Measurements from ENCODE around the gene SASS6. TPM values are rescaled to one million over a fixed set of nuclear protein-coding genes. Genes with fewer than 3 reads are reported as not detected.

SASS6 gene
- total RNA-seq, result 1 to 10 TPM; 1.6 to 2.1 TPM

DNA sequence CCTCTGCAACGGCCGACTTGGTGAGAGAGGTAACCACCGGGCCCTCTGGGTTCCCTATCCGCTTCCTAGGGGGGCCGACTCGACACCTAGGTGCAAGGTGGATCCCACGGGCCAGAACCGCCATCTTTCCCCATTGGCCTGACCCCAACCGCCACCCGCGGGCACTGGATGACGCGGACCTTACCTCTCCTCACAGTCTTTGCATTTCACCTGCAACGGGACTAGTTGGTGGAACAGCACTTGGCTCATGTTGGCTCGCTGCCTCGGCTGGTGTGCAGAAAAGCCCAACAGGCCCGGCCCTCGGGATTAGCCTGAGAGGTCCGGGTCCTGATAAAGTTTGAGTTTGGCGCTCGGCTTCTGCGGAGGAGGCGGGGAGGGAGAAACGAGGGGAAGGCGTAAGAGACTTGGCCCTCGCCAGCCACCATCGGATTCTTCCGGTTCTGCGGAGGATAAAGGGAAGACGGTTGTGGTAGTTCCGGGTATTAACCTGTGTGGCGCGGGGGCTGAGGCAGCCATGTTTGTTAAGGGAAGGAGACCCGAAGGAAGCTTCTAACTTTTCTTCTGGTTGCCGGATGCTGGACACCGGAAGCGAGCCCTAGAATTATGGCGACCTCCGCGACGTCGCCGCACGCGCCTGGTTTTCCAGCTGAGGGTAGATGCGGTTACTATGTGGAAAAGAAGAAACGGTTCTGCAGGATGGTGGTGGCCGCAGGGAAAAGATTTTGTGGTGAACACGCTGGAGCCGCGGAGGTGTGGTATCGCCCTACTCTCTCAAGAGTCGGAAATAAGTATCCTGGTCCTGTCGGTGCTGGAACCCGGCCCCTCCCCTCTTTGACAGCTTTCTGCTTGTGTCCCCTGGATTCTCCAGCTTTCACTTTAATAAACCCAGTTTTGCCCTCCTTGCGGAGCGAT, at the start of gene SASS6, which contains the start of gene TRMT13:
TSS of gene SASS6 (minus strand) at position 365 of the 912 bp plus-strand sequence. CDS start at position 249, 116 bp downstream.
TSS of gene TRMT13 (plus strand) at position 598 of the 912 bp plus-strand sequence. CDS start at position 604, 6 bp downstream.
- peak within 1 kb of the TSS; percentile 61 to 88 for H3K4me3 ChIP-seq
- peaks cover 23% of the 10 kb centered on the region for H3K4me1 ChIP-seq
- WGBS, 2 donors, result 0% methylated on average over 36 to 57 of the region's 57 CpGs
- ATAC-seq (peak; percentile 99), DNase-seq (peak; percentile 94 to 98 (median 96))
- H3K9me3 ChIP-seq, result no peaks in the 10 kb centered on the region
- intact Hi-C loops (cut with DNase I), result loop anchor here (10.0 kb wide), 1 partner anchor 142 kb away; no protein-coding TSS in a partner anchor
- H3K27me3 ChIP-seq, result no peaks in the 10 kb centered on the region
- TF ChIP-seq, protein P1, sequence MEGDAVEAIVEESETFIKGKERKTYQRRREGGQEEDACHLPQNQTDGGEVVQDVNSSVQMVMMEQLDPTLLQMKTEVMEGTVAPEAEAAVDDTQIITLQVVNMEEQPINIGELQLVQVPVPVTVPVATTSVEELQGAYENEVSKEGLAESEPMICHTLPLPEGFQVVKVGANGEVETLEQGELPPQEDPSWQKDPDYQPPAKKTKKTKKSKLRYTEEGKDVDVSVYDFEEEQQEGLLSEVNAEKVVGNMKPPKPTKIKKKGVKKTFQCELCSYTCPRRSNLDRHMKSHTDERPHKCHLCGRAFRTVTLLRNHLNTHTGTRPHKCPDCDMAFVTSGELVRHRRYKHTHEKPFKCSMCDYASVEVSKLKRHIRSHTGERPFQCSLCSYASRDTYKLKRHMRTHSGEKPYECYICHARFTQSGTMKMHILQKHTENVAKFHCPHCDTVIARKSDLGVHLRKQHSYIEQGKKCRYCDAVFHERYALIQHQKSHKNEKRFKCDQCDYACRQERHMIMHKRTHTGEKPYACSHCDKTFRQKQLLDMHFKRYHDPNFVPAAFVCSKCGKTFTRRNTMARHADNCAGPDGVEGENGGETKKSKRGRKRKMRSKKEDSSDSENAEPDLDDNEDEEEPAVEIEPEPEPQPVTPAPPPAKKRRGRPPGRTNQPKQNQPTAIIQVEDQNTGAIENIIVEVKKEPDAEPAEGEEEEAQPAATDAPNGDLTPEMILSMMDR (IDR thresholded peaks at IDR 0.05), result peak in 3 of 7 experiments; percentile 21 to 41 (median 36)
- TF ChIP-seq POLR2A (IDR thresholded peaks at IDR 0.05), result peak in 2 of 3 donors; percentile 56 to 63
- H3K27ac ChIP-seq, result peak within 1 kb of the TSS in 3 of 4 donors; percentile 55 to 78 (median 71)
- H3K36me3 ChIP-seq (replicated peaks in 1 of 2; ENCODE audit: insufficient read depth in 1 of 2, low read depth in 2 of 2), result peaks cover 2 to 8% of the 10 kb centered on the region in 2 donors

GRCh38 chr1:100178091-100178490, 45.4 kb upstream of the SASS6 start, which contains the start of gene LRRC39:
LRRC39 (minus strand) TSS chr1:100178256; CDS start chr1:100168516, 9,740 bp downstream.
- DNase-seq, result no peak
- no peak for ATAC-seq
- 63 to 71% methylated on average over 5 of the region's 5 CpGs for WGBS, 2 donors
- no peak within 1 kb of the TSS for H3K27ac ChIP-seq
- no peaks in the 10 kb centered on the region for H3K4me1 ChIP-seq
- no peak within 1 kb of the TSS for H3K4me3 ChIP-seq
- H3K36me3 ChIP-seq (replicated peaks in 1 of 2; ENCODE audit: insufficient read depth in 1 of 2, low read depth in 2 of 2), result no peaks in the 10 kb centered on the region
- H3K27me3 ChIP-seq, result no peaks in the 10 kb centered on the region
- H3K9me3 ChIP-seq, result no peaks in the 10 kb centered on the region
- intact Hi-C loops (cut with DNase I), result no loop called here
- TF ChIP-seq, protein P1 (IDR thresholded peaks at IDR 0.05), result no peak
- no peak for TF ChIP-seq POLR2A (IDR thresholded peaks at IDR 0.05)

- ATAC-seq (no peak), DNase-seq (no peak)
- no peak overlapping the region for H3K27ac ChIP-seq
- no peaks in the 10 kb centered on the region for H3K9me3 ChIP-seq
- intact Hi-C loops (cut with DNase I), result no loop called here
- 80 to 87% methylated on average over 4 of the region's 4 CpGs for WGBS, 2 donors
- H3K27me3 ChIP-seq, result no peaks in the 10 kb centered on the region
- no peaks in the 10 kb centered on the region for H3K4me1 ChIP-seq
- TF ChIP-seq, protein P1 (IDR thresholded peaks at IDR 0.05), result no peak
- TF ChIP-seq POLR2A (IDR thresholded peaks at IDR 0.05), result no peak
- no peak overlapping the region for H3K4me3 ChIP-seq
- no peaks in the 10 kb centered on the region for H3K36me3 ChIP-seq (replicated peaks in 1 of 2; ENCODE audit: insufficient read depth in 1 of 2, low read depth in 2 of 2)
Observed at GRCh38 chr1:100177295-100178041, 44.7 kb upstream of the SASS6 start.

DNA sequence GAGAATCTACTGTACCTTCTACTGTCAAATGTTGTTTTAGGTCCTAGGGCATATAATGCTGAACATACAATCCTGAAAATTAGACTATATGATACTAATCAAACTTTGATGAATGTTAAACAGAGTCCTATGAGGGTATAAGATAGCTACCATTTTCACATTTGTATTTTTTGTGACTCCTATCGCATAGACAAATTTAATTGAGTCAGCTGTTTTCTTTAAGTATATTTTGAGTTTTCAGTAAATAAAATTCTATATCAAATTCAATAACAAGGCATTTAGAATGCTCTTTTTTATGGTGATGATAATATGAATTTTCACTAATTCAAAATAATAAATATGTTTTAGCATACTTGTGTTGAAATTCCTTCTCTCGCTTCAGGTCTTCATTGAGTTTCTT, 35.3 kb upstream of the SASS6 start:
- no peak for ATAC-seq
- TF ChIP-seq, protein P1 (IDR thresholded peaks at IDR 0.05), result no peak
- no peak for TF ChIP-seq POLR2A (IDR thresholded peaks at IDR 0.05)
- H3K9me3 ChIP-seq, result no peaks in the 10 kb centered on the region
- no peak overlapping the region for H3K4me3 ChIP-seq
- intact Hi-C loops (cut with DNase I), result no loop called here
- no peak overlapping the region for H3K27ac ChIP-seq
- no peaks in the 10 kb centered on the region for H3K27me3 ChIP-seq
- WGBS, 2 donors, result 91 to 100% methylated on average over 2 of the region's 2 CpGs
- no peaks in the 10 kb centered on the region for H3K4me1 ChIP-seq
- DNase-seq, result no peak
- H3K36me3 ChIP-seq (replicated peaks in 1 of 2; ENCODE audit: insufficient read depth in 1 of 2, low read depth in 2 of 2), result no peaks in the 10 kb centered on the region
